HepG2 (cell line): Measurements from ENCODE around the gene WRAP73. TPM values are rescaled to one million over a fixed set of nuclear protein-coding genes. Genes with fewer than 3 reads are reported as not detected.

Experiments used
- KLF9 ChIP-seq: IDR thresholded peaks from 2 replicates; pipeline ENCODE4 v1.6.1; 2016; ENCODE audit warnings: low read depth
- LRRFIP1 ChIP-seq: sonication (generic); formaldehyde crosslinking; conservative IDR thresholded peaks from 2 replicates; pipeline ENCODE4 v1.4.0; 2020; ENCODE audit warnings: missing genetic modification reagents
- MED8 ChIP-seq: sonication (generic); formaldehyde crosslinking; IDR thresholded peaks from 2 replicates; pipeline ENCODE4 v1.8.1; 2023; ENCODE audit warnings: mild to moderate bottlenecking, missing genetic modification reagents; ENCODE audit not compliant: insufficient replicate concordance
- MXD3 ChIP-seq: IDR thresholded peaks from 2 replicates; pipeline ENCODE4 v1.6.1; 2016; ENCODE audit warnings: mild to moderate bottlenecking, missing biosample characterization, missing genetic modification reagents
- MXI1 ChIP-seq: IDR thresholded peaks from 3 replicates; pipeline ENCODE4 v1.6.1; 2012; ENCODE audit warnings: low read depth, low read length, inconsistent platforms, borderline replicate concordance
- NRL ChIP-seq: sonication (generic); formaldehyde crosslinking; IDR thresholded peaks from 2 replicates; pipeline ENCODE4 v1.5.0; 2020; ENCODE audit warnings: missing genetic modification reagents, mild to moderate bottlenecking, moderate library complexity, borderline replicate concordance
- SIN3B ChIP-seq: fragments of 150-350 bp; IDR thresholded peaks from 2 replicates; pipeline ENCODE4 v1.6.1; 2014; ENCODE audit warnings: low read length
- SIX1 ChIP-seq: sonication (generic); formaldehyde crosslinking; IDR thresholded peaks from 2 replicates; pipeline ENCODE4 v1.4.0; 2020; ENCODE audit warnings: missing genetic modification reagents, borderline replicate concordance
- TGIF2 ChIP-seq: IDR thresholded peaks from 2 replicates; pipeline ENCODE4 v1.6.1; 2016; ENCODE audit warnings: control low read depth, missing compliant biosample characterization
- TRIM24 ChIP-seq: sonication (generic); formaldehyde crosslinking; IDR thresholded peaks from 2 replicates; pipeline ENCODE4 v1.8.0; 2022; ENCODE audit warnings: mild to moderate bottlenecking, missing genetic modification reagents
- ZBTB44 ChIP-seq: sonication (generic); formaldehyde crosslinking; IDR thresholded peaks from 2 replicates; pipeline ENCODE4 v1.4.0; 2020; ENCODE audit warnings: missing genetic modification reagents
- ZEB1 ChIP-seq: IDR thresholded peaks from 2 replicates; pipeline ENCODE4 v1.6.1; 2012; ENCODE audit warnings: mild to moderate bottlenecking, low read depth, inconsistent platforms; ENCODE audit not compliant: insufficient replicate concordance
- ZHX2 ChIP-seq, 2 experiments: sonication (generic) in 1 of 2; formaldehyde crosslinking in 1 of 2; IDR thresholded peaks; 2 replicates each; pipeline versions ENCODE4 v1.6.1 to v1.9.0; 2014 to 2022; ENCODE audit warnings: antibody characterized with exemption in 1 of 2, borderline replicate concordance in 1 of 2, inconsistent platforms in 1 of 2, low read depth in 1 of 2, missing genetic modification reagents in 1 of 2
- ZNF543 ChIP-seq: sonication (generic); formaldehyde crosslinking; IDR thresholded peaks from 2 replicates; pipeline ENCODE4 v1.4.0; 2020; ENCODE audit warnings: mild to moderate bottlenecking, missing genetic modification reagents
- ZNF615 ChIP-seq: sonication (generic); formaldehyde crosslinking; IDR thresholded peaks from 2 replicates; pipeline ENCODE4 v1.5.0; 2020; ENCODE audit warnings: mild to moderate bottlenecking, missing genetic modification reagents, borderline replicate concordance
- ZNF629 ChIP-seq: sonication (generic); formaldehyde crosslinking; conservative IDR thresholded peaks from 2 replicates; pipeline ENCODE4 v1.5.0; 2020; ENCODE audit warnings: missing genetic modification reagents
- ZSCAN30 ChIP-seq: sonication (generic); formaldehyde crosslinking; IDR thresholded peaks from 2 replicates; pipeline ENCODE4 v1.5.0; 2020; ENCODE audit warnings: mild to moderate bottlenecking, missing genetic modification reagents
- ZSCAN31 ChIP-seq: sonication (generic); formaldehyde crosslinking; IDR thresholded peaks from 2 replicates; pipeline ENCODE4 v1.5.0; 2020; ENCODE audit warnings: low read depth, mild to moderate bottlenecking, missing genetic modification reagents
- polyA plus RNA-seq, 8 experiments: library from polyadenylated mRNA; depleted of rRNA in 3 of 8; stranded (reverse) in 7 of 8; unstranded in 1 of 8; fragments of >200 nt; fragmentation: Illumina TruSeq in 4 of 8; extraction: Trizol in 4 of 8; gene quantifications; 2 replicates each; pipeline versions ENCODE4 v1.2.1 to v1.2.3, GENCODE V29; 2011 to 2016; ENCODE audit warnings: low read depth in 4 of 8, missing spikeins in 1 of 8, mixed read lengths in 1 of 8; ENCODE audit not compliant: insufficient read depth in 1 of 8
- total RNA-seq, 5 experiments: library from RNA; depleted of rRNA; stranded (reverse); fragments of >200 nt; fragmentation: Illumina TruSeq; extraction: Trizol; gene quantifications; 2 replicates each; pipeline ENCODE4 v1.2.3, GENCODE V29; 2016; ENCODE audit warnings: low read depth in 1 of 5

The WRAP73 gene
- total and polyA plus RNA-seq, 2 of the 13 experiments (the other 11 are each of a cell fraction or from before 2014, with no cell fraction given), result 18.1 to 40.4 TPM

GRCh38 chr1:3649342-3650247 lies at the start of gene WRAP73 (continued):
- TF ChIP-seq MXI1, result peak; percentile 45; the same call in 1 of the 3 replicates
- no peak for TF ChIP-seq ZNF615 (CRISPR knock-in tag)
- peak; percentile 57; the same call in 1 of the 2 replicates for TF ChIP-seq NRL (CRISPR knock-in tag)
- no peak for TF ChIP-seq KLF9 (CRISPR knock-in tag)
- 0 out of 2 replicates have a peak, but pooled peaks have one; percentile 53 for TF ChIP-seq ZNF543 (CRISPR knock-in tag)
- TF ChIP-seq LRRFIP1, result no peak
- 0 out of 2 replicates have a peak, but pooled peaks have one; percentile 47 for TF ChIP-seq MXD3
- no peak for TF ChIP-seq TRIM24 (CRISPR knock-in tag)
- no peak for TF ChIP-seq ZBTB44 (CRISPR knock-in tag)
- TF ChIP-seq ZHX2 (IDR thresholded peaks at IDR 0.05; ENCODE audit: low read depth), result 0 out of 2 replicates have a peak, but pooled peaks have one; percentile 42
- no peak for TF ChIP-seq ZHX2 (CRISPR knock-in tag; IDR thresholded peaks at IDR 0.05; ENCODE audit: borderline replicate concordance)
- TF ChIP-seq ZEB1, result peak; percentile 93
- TF ChIP-seq ZNF629, result no peak
- TF ChIP-seq ZSCAN30 (CRISPR knock-in tag), result no peak; the same call in 1 of the 2 replicates
- no peak for TF ChIP-seq TGIF2 (CRISPR knock-in tag)
- TF ChIP-seq SIX1, result no peak
- TF ChIP-seq ZSCAN31 (CRISPR knock-in tag), result no peak
- peak; percentile 43; the same call in 1 of the 2 replicates for TF ChIP-seq SIN3B
- peak; percentile 18 for TF ChIP-seq MED8
